OCI-LY7 (cell line): ENCODE data around the gene CPZ. TPM values are rescaled to one million over a fixed set of nuclear protein-coding genes. Genes with fewer than 3 reads are reported as not detected.

ENCODE experiments used
- BruUV-seq: library from RNA; stranded (reverse); fragments of 400-500 nt; replicated peaks from 2 replicates; lab custom pipeline; 2021; lab: Mats Ljungman, UMichigan
- CTCF ChIA-PET: fragments of 300-600 bp; sonication (Branson Sonifier 250); formaldehyde crosslinking; loops from one replicate; lab custom pipeline; 2022; ENCODE audit warnings: antibody characterized with exemption; ENCODE audit not compliant: unreplicated experiment; lab: Charles Lee
- POLR2A ChIA-PET: fragments of 300-600 bp; sonication (Branson Sonifier 250); formaldehyde crosslinking; loops from one replicate; lab custom pipeline; 2022; ENCODE audit warnings: antibody characterized with exemption; lab: Charles Lee
- DNase-seq: peaks from one replicate; pipeline ENCODE4 v3.0.0-alpha.2; 2015; ENCODE audit warnings: low spot score
- H2AFZ ChIP-seq: fragments of 200-600 bp; sonication (generic), shearing (Covaris generic); 2 replicates; pipeline ENCODE4 v1.6.1; 2014; ENCODE audit warnings: mild to moderate bottlenecking, antibody characterized with exemption, low read length, moderate library complexity
- H3K27ac ChIP-seq: fragments of 200-600 bp; sonication (generic); 2 replicates; pipeline ENCODE4 v1.5.1; 2014; ENCODE audit warnings: mixed run types, low read depth, mild to moderate bottlenecking, moderate library complexity, low read length, inconsistent platforms; ENCODE audit not compliant: poor library complexity, severe bottlenecking
- H3K36me3 ChIP-seq: fragments of 200-600 bp; sonication (generic); 2 replicates; pipeline ENCODE4 v1.6.1; 2014; ENCODE audit warnings: mild to moderate bottlenecking, antibody characterized with exemption, low read length, moderate library complexity, mixed read lengths; ENCODE audit not compliant: insufficient read depth
- H3K4me1 ChIP-seq: fragments of 200-600 bp; sonication (generic); 2 replicates; pipeline ENCODE4 v1.5.1; 2014; ENCODE audit warnings: mild to moderate bottlenecking, low read length; ENCODE audit not compliant: insufficient read depth, poor library complexity, severe bottlenecking
- H3K4me2 ChIP-seq: fragments of 200-600 bp; sonication (generic); 2 replicates; pipeline ENCODE4 v1.6.1; 2014; ENCODE audit warnings: mild to moderate bottlenecking, low read length
- H3K4me3 ChIP-seq: fragments of 200-600 bp; sonication (generic); 2 replicates; pipeline ENCODE4 v1.5.1; 2014; ENCODE audit warnings: mild to moderate bottlenecking, low read depth, low read length; ENCODE audit not compliant: poor library complexity, severe bottlenecking
- H3K79me2 ChIP-seq: fragments of 200-600 bp; sonication (generic); 2 replicates; pipeline ENCODE4 v1.6.1; 2016; ENCODE audit warnings: low read depth, mild to moderate bottlenecking, low read length, moderate library complexity, mixed read lengths; ENCODE audit not compliant: insufficient read depth
- H3K9me2 ChIP-seq: fragments of 200-600 bp; sonication (generic); 2 replicates; pipeline ENCODE4 v1.6.1; 2016; ENCODE audit warnings: mild to moderate bottlenecking, low read length, mixed read lengths; ENCODE audit not compliant: insufficient read depth
- H3K9me3 ChIP-seq: fragments of 200-600 bp; sonication (generic); 2 replicates; pipeline ENCODE4 v1.6.1; 2014; ENCODE audit warnings: mild to moderate bottlenecking, mixed run types, low read length, mixed read lengths
- H4K20me1 ChIP-seq: fragments of 200-600 bp; sonication (generic); 2 replicates; pipeline ENCODE4 v1.6.1; 2014; ENCODE audit warnings: mild to moderate bottlenecking, antibody characterized with exemption, low read length, moderate library complexity, mixed read lengths; ENCODE audit not compliant: insufficient read depth
- EZH2phosphoT487 ChIP-seq: fragments of 200-600 bp; sonication (generic); IDR thresholded peaks from 2 replicates; pipeline ENCODE4 v1.6.1; 2018; ENCODE audit warnings: low read depth, borderline replicate concordance, mild to moderate bottlenecking, mixed run types, antibody characterized with exemption, low read length, moderate library complexity, mixed read lengths
- intact Hi-C: fragments of 100-400 bp; cut with micrococcal nuclease; formaldehyde crosslinking; loops from one replicate; pipeline ENCODE4 v1.10.0; 2022; ENCODE audit not compliant: unreplicated experiment
- total RNA-seq, 2 experiments: library from RNA; depleted of rRNA in 1 of 2; stranded (reverse); fragments of >200 nt in 1 of 2; shearing (Covaris generic) in 1 of 2; gene quantifications; 2 replicates each; pipeline ENCODE4 v1.2.3, GENCODE V29; 2014 to 2022
- TF ChIP-seq, protein P1 (sequence below): fragments of 200-600 bp; sonication (generic); conservative IDR thresholded peaks from 2 replicates; pipeline ENCODE4 v1.5.1; 2014; ENCODE audit warnings: mild to moderate bottlenecking, antibody characterized with exemption, low read length, moderate library complexity, mixed read lengths

CPZ gene
- total RNA-seq, 2 experiments from 2014 or later: not detected

DNA sequence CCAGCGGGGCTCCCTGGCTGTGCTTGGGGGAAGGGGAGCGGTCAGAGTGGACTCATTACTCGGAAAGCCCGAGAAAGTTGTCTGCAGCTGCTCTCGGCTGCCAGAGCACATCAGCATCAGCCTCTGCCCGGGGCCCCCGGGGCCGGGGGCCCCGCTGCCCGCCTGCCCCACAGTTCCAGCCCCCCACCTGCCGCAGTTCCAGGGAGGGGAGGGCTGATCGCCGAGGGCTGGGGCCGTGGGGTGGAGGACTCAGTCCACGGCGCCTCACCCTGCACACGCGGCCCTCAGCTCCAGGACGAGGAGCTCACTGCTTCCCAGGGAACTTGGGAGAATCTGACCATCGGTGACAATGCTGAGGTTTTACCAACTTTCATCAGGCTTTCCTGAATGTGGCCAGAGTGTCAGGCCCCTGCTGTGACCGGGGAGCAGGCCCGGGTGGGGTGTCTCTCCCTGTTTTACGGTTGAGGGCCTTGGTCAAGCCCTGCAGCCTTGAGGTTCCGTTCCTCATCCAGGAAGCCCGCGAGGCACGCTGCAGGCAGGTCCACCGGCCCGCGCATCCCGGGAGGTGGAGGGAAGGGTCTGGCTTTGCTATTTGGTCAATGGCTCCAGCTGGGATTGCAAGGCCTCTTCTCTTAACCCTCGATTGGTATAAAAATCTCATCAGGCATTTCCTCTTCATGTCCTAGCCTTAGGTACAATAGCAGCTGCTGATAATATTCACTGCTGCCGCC lies 57.2 kb downstream of the CPZ start:
- Histone ChIP-seq H3K4me1 (no peaks in the 10 kb centered on the region), H3K79me2 (no peaks in the 10 kb centered on the region), H3K4me2 (no peak overlapping the region), H3K9me3 (no peaks in the 10 kb centered on the region), H3K9me2 (no peaks in the 10 kb centered on the region), H3K4me3 (no peak overlapping the region), H3K27ac (no peak overlapping the region), H2AFZ (no peak overlapping the region), H3K36me3 (no peaks in the 10 kb centered on the region), H4K20me1 (no peaks in the 10 kb centered on the region)
- BruUV-seq: no TSS peak
- no peak for DNase-seq
- intact Hi-C loops: no loop called here
- ChIA-PET CTCF (no interaction called here), POLR2A (no interaction called here)
- TF ChIP-seq, protein P1, sequence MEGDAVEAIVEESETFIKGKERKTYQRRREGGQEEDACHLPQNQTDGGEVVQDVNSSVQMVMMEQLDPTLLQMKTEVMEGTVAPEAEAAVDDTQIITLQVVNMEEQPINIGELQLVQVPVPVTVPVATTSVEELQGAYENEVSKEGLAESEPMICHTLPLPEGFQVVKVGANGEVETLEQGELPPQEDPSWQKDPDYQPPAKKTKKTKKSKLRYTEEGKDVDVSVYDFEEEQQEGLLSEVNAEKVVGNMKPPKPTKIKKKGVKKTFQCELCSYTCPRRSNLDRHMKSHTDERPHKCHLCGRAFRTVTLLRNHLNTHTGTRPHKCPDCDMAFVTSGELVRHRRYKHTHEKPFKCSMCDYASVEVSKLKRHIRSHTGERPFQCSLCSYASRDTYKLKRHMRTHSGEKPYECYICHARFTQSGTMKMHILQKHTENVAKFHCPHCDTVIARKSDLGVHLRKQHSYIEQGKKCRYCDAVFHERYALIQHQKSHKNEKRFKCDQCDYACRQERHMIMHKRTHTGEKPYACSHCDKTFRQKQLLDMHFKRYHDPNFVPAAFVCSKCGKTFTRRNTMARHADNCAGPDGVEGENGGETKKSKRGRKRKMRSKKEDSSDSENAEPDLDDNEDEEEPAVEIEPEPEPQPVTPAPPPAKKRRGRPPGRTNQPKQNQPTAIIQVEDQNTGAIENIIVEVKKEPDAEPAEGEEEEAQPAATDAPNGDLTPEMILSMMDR: no peak
- TF ChIP-seq EZH2phosphoT487: no peak

DNA sequence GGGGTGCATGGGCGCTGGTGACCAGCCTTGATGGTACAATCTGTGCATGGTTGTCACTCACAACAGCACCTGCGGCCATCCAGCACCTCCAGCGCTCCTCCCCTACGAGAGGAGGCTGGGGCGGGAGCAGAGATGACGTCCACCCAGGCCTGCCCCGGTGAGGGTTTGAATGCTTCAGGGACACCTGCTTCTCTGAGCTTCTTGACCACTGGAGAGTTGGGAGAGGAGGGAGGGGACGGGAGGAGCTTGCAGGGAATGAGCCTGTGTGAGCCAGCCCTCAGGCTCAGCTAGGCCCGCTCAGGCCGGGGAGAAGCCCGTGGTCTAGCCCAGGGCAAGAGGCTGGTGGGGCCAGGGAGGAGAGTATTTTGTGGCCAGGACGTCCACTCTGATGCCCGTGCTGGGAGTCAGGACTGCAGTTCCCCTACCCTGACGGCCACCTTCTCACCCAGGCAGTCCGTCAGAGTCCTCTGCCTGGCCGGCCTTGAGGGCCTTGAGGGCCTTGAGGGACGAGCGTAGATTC lies 59.2 kb downstream of the CPZ start:
- no peaks in the 10 kb centered on the region for H3K4me1 ChIP-seq
- H3K36me3 ChIP-seq: no peaks in the 10 kb centered on the region
- no peak overlapping the region for H3K4me2 ChIP-seq
- no peak overlapping the region for H2AFZ ChIP-seq
- no peaks in the 10 kb centered on the region for H3K9me2 ChIP-seq
- H3K4me3 ChIP-seq: no peak overlapping the region
- no peaks in the 10 kb centered on the region for H3K79me2 ChIP-seq
- H3K27ac ChIP-seq: no peak overlapping the region
- no TSS peak for BruUV-seq
- DNase-seq: no peak
- POLR2A ChIA-PET: no interaction called here
- TF ChIP-seq, protein P1: no peak
- TF ChIP-seq EZH2phosphoT487: no peak
- intact Hi-C loops: no loop called here
- no peaks in the 10 kb centered on the region for H3K9me3 ChIP-seq
- CTCF ChIA-PET: no interaction called here
- no peaks in the 10 kb centered on the region for H4K20me1 ChIP-seq
